Subcutaneous adipose tissue (tissue), 4 donors: ENCODE data around the gene SNAPIN. TPM values are rescaled to one million over a fixed set of nuclear protein-coding genes. Genes with fewer than 3 reads are reported as not detected.

ENCODE experiments used
- CTCF ChIP-seq: fragments of 450-650 bp; IDR thresholded peaks from one replicate; pipeline ENCODE4 v1.5.1; 2016; ENCODE audit warnings: low read depth, mild to moderate bottlenecking, control low read depth, antibody characterized with exemption, moderate library complexity
- small RNA-seq: library from RNA; depleted of rRNA; stranded (forward); fragments of <200 nt; gene quantifications from one replicate; pipeline ENCODE3, GENCODE V24; 2016
- total RNA-seq, 4 donors: library from RNA; depleted of rRNA; stranded (reverse); fragments of >200 nt; gene quantifications; one replicate each; pipeline ENCODE4 v1.1.0, GENCODE V29; 2016

The SNAPIN gene
- total RNA-seq, 4 donors from 2014 or later: 53.7 to 80.1 (median 65.9) TPM

DNA sequence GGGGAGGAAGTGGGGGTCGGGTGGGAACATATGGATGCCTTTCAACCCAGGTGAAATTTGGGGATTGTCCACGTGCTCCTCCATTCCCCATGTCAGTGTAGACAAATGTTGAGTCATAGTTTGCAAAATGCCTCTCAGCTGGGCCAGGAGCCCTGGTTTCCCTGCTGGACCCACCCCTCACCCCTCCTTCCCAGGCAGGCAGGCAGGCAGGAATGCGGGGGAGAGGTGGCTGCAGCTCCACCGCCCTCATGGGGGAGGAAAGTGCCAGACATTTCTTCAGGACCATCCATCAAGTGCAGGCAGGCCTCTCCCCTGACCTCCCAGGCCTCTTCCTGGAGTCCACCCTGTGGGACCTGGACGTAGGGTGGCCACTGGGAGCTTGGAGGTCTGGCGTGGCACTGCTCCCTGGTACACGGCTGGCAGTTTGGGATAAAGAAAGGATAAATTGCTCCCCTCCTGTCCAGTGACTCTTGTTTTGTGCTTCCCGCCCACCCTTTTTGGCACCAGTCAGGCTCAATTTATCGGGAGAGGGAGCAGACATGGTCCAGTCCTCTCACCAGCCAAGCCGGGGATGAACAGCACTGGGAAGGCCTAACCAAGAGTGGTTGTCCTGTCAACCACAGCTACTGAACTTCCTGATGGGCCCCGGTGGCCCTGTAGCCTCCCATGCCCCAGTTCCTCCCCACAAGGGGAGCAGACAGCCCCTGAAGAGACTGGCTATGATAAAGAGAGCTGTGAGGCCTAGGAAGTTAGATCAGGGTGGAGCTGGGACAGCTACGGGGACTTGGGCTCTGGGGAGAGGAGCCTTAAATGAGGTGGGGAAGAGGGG lies 38.9 kb downstream of the SNAPIN start:
- no peak for TF ChIP-seq CTCF

DNA sequence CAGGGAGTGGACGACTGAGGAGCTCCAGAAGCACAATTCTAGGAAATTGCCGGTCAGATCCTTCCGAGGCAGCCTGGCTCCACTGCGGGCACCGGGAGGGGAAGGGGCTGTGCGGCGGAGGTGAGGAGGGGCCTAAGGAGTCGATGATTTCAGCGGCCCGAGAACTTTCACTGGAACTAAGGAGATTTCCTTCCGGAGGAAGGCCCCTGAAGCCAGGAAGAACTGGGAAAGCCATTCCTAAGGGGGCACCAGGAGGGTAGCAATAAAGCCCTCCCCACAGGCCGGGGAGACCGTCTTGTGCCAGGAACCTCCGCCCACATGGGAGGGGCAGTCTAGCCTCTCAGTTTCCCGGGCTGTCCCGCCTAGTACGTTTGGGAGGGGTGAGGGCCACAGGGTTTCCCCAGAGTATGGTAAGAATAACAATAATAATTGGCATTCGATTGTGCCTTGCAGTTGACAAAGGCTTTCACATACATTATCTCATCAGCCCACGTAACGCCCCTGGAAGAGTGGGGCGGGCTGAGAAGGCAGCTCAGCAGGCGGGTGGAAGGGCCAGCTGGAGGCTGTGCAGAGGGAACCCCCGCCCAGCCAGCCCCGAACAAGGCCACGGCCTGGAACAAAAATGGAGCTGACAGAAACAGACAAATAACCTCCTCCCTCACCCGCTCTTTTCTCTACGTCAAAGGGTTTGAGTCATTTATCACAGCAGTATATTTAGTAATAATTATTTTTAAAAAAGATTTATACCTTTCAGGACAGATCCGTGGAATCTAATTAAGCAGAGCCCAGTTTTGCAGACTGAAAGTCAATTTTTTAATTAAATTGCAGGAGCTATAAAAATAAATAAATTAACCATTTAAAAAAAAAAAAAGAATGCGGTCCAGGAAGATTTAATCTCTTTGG lies 39.8 kb downstream of the SNAPIN start:
- no peak for TF ChIP-seq CTCF

DNA sequence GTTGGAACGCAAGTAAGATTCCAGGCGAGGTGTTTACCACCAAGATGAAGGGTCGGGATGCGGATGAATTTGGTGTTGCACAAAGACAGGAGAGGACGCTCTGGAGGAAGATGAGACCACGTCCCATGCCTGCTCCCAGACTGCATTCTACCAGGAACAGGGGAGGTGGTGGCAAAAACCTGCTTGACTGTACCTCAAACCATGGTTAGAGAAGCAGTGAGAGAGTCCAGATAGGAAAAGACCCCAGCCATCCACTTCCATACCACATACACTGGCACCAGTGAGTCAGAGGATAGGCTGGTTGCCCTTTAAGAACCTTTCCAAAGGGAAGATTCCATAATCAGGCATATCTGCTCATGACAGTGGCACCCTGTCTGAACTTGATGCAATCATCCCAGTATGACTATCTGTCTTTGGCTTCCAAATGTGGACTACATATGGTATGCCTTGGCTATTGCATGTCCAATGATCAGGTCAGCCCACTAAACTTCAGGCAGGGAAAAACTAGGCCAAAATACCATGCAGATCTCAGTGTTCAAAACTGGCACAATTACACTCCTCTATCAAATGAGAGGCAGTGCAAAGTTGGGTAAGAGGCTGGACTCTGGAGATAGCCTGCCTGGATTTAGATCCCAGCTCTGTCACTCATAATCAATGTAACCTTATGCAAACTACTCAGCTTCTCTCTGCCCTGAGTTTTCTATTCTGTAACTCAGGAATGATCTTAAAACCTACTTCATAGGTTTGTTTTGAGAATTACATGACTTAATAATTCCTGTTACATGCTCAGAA lies 40.6 kb downstream of the SNAPIN start:
- no peak for TF ChIP-seq CTCF

- TF ChIP-seq CTCF: no peak
These were observed 41.3 kb downstream of the SNAPIN start for GRCh38 chr1:153699768-153700167.

DNA sequence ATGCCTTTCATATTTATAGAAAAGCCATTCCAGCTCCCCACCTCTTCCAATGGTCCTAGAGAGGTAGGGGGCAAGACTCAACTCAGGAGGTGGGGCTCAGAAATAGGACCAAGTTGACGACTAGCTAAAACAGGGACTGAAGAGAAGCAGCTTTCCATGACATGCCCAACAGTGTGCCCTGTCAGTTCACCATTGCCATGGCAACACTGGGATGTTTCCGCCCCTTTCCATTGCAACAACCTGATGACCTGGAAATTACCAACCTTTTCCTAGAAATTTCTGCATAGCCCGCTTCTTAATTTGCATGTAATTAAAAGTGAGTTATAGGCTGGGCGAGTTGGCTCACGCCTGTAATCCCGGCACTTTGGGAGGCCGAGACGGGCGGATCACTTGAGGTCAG lies 47.0 kb downstream of the SNAPIN start:
- no peak for TF ChIP-seq CTCF

- TF ChIP-seq CTCF: no peak
These were observed 52.5 kb downstream of the SNAPIN start for GRCh38 chr1:153711026-153711425.

Small RNA genes lying within 50 kb of the gene (small RNA-seq; reads per million reads assigned to genes)
- not detected for gene MIR8083
- not detected for gene RN7SL372P

Other genes starting within 250 kb of the SNAPIN start
- not detected for gene S100A7A, start 242.2 kb upstream of the SNAPIN start, total RNA-seq
- gene S100A7, start 198.1 kb upstream of the SNAPIN start, total RNA-seq: not detected
- 1,000 to 10,000 TPM in 2 of 4 donors, 100 to 1,000 TPM in 2; 538 to 1,309 (median 968) TPM for gene S100A6, start 122.7 kb upstream of the SNAPIN start, total RNA-seq
- gene S100A5, start 117.8 kb upstream of the SNAPIN start, total RNA-seq: not detected
- gene S100A4, start 112.9 kb upstream of the SNAPIN start, total RNA-seq: 1,000 to 10,000 TPM in 3 of 4 donors, 100 to 1,000 TPM in 1; 497 to 1,679 (median 1,241) TPM
- gene S100A3, start 109.4 kb upstream of the SNAPIN start, total RNA-seq: 1 to 10 TPM; 2.6 to 8.3 (median 3.1) TPM
- gene S100A2, start 92.9 kb upstream of the SNAPIN start, total RNA-seq: 1 to 10 TPM in 2 of 4 donors, not detected in 2; 1.3 to 2.2 TPM
- 10 to 100 TPM; 46.2 to 84.5 (median 66.6) TPM for gene S100A16, start 45.6 kb upstream of the SNAPIN start, total RNA-seq
- gene S100A14, start 42.4 kb upstream of the SNAPIN start, total RNA-seq: under 1 TPM in 1 of 4 donors, not detected in 3; 0.65 TPM
- gene S100A13, start 31.2 kb upstream of the SNAPIN start, total RNA-seq: 100 to 1,000 TPM; 142 to 282 (median 278) TPM
- gene S100A1, start 30.3 kb upstream of the SNAPIN start, total RNA-seq: 100 to 1,000 TPM in 1 of 4 donors, 10 to 100 TPM in 1, 1 to 10 TPM in 1, under 1 TPM in 1; 0.66 to 132 (median 17.2) TPM
- gene CHTOP, start 24.6 kb upstream of the SNAPIN start, total RNA-seq: 10 to 100 TPM; 39.1 to 64.1 (median 45.7) TPM
- 100 to 1,000 TPM in 1 of 4 donors, 10 to 100 TPM in 3; 59.3 to 125 (median 78.5) TPM for gene ILF2, start 12.3 kb downstream of the SNAPIN start, total RNA-seq
- 100 to 1,000 TPM in 2 of 4 donors, 10 to 100 TPM in 2; 49.1 to 220 (median 88.8) TPM for gene NPR1, start 20.0 kb downstream of the SNAPIN start, total RNA-seq
- 10 to 100 TPM; 39.1 to 53.9 (median 47.1) TPM for gene INTS3, start 69.3 kb downstream of the SNAPIN start, total RNA-seq
- gene SLC27A3, start 116.7 kb downstream of the SNAPIN start, total RNA-seq: 100 to 1,000 TPM in 1 of 4 donors, 10 to 100 TPM in 3; 20.4 to 104 (median 46.0) TPM